GM21723 (cell line): ENCODE results near the gene RHOF.

Source experiments
- ATAC-seq: cut with Tn5 transposase; IDR thresholded peaks from one replicate; pipeline ENCODE4 v1.9.1; 2021; ENCODE audit warnings: mild to moderate bottlenecking, moderate library complexity; ENCODE audit not compliant: unreplicated experiment

Gene RHOF, protein sequence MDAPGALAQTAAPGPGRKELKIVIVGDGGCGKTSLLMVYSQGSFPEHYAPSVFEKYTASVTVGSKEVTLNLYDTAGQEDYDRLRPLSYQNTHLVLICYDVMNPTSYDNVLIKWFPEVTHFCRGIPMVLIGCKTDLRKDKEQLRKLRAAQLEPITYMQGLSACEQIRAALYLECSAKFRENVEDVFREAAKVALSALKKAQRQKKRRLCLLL

DNA sequence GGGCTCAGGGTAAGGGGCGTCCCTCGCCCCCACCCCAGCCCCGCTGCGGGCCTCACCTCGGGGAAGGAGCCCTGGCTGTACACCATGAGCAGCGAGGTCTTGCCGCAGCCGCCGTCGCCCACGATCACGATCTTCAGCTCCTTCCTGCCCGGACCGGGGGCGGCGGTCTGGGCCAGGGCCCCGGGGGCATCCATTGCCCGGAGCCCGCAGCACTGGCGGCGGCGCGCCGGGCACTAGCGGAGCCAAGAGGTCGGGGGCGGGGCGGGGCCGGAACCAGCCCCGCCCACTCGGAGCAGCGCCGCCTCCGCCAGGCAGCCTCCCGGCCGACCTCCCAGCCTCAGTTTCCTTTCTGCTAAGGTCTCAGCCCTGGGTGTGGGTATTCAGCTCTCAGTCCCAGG lies at the start of gene RHOF:
RHOF (minus strand) TSS at position 249 of the 398 bp plus-strand sequence; CDS start at position 194, 55 bp downstream.
- peak; percentile 23 for ATAC-seq

DNA sequence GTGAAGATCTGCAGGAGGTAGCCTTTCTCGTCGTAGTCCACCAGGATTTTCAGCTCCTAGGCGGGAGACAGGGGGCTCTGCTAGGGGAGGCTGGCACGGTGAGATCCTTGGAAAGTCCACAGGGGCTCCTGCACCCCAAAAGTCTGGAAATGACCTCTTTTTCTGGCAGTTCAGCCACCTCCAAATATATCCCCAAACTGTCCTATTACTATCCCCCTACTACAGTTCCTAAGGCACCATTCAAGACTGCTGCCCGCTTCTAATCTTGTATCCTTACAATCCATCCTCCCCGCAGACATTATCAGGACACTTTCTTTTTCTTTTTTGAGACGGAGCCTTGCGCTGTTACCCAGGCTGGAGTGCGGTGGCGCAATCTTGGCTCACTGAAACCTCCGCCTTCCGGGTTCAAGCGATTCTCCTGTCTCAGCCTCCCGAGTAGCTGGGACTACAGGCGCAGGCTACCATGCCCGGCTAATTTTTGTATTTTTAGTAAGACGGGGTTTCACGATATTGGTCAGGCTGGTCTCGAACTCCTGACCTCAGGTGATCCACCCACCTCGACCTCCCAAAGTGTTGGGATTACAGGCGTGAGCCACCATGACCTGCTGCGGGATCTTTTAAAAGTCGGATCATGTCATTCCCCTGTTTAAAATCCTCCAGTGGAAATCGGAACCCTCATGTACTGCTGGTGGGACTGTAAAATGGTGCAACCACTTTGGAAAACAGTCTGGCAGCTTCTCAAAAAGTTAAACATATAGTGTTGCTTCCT lies 46.7 kb upstream of the RHOF start:
- ATAC-seq, result no peak

DNA sequence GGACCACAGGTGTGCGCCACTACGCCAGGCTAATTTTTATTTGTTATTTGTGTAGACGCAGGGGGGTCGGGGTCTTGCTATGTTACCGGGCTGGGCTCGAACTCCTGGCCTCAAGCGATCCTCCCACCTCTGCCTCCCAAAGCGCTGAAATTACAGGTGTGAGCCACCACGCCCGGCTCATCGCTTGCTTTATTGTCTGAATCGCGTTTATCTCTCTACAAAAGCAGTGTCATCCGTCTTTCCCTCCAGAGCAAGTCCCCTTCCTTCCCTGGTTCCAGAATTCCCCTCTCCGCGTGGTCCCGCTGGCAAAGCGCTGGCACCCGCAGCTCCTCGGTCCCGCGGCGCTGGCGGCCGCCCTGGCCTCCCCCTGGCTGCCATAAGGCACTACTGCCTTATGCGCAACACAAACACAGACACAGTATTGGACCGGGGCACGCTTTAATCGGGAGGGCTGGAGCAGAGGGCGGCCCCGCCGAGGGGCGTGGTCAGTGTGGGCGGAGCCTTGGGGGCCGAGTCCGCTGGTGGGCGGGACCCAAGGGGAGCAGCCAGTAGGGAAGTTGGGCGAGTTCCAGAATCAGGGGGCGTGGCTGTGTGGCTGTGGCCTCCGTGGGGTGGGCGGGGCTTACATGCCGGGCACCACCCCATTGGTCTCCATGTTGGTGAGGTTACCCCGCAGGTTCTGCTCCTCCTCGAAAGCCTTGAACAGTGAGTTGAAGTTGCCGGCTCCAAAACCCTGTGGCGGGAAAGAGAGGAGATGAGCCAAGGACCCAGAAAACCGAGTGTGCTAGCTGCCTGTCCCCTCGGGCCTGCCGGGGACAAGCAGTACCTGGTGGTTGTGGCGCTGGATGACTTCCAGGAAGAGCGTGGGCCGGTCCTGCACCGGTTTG lies 45.9 kb upstream of the RHOF start:
- peak; percentile 99 for ATAC-seq

DNA sequence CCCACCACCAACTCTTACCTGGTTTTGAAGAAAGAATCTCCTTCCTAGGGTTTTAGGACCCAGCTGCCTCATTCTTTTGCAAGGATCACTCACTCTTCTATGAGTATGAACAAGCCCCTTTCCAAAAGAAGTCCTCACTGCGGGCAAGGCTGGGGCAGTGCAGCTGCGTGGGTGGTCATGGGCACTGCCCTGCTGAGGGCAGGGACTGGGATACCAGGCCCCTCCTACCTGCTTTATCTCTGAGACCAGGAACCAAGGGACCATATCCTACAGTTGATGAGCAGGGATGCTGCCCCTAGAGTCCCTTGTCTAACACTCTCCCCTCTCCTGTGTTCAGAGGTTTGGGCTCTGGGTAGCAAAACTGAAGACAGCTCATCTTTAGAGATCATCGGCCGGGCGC lies 44.6 kb upstream of the RHOF start:
- no peak for ATAC-seq

DNA sequence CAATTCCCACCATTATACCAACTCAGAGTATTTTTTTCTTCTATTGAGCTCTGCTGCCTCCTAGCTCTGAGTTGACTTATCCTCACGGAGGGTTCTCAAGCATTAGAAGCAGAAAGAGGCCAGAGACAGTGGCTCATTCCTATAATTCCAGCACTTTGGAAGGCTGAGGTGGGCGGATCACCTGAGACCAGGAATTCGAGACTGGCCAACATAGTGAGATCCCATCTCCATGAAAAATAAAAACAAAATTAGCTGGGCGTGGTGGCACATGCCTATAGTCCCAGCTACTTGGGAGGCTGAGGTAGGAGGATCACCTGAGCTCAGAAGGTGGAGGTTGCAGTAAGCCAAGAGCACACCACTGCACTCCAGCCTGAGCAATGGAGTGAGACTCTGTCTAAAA lies 44.2 kb upstream of the RHOF start:
- no peak for ATAC-seq

DNA sequence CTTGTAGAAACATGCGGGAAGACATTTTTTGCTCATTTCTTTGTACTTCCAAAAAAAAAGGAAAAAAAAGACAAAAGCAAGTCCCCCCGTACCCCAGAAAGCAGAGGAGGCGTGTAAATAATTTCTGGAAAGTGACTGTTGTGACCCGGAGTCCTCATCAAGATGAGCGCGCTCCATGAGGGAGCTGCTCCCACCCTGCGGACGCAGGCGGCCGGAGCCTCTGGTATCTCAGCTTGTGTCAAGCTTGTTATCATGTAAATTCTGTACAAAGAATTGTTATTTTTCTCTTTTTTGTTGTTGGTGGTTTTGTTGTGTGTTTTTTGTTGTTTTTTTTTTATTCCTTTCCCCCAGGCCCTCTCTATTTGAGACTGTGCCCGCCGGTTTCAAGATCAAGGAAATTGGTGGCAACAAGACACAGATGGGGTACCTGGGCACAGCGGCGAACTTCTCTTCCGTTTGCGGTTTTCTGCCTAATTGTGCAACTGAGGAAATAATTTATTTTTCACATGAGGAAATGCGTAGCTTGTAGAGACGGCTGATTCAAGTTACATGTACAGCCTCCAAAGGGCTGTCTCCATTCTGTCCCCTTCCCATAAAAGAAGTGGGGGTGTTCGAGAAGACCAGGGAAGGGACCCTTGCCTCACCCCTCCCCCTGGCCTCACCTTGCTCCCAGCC lies 38.2 kb upstream of the RHOF start:
- ATAC-seq, result no peak

DNA sequence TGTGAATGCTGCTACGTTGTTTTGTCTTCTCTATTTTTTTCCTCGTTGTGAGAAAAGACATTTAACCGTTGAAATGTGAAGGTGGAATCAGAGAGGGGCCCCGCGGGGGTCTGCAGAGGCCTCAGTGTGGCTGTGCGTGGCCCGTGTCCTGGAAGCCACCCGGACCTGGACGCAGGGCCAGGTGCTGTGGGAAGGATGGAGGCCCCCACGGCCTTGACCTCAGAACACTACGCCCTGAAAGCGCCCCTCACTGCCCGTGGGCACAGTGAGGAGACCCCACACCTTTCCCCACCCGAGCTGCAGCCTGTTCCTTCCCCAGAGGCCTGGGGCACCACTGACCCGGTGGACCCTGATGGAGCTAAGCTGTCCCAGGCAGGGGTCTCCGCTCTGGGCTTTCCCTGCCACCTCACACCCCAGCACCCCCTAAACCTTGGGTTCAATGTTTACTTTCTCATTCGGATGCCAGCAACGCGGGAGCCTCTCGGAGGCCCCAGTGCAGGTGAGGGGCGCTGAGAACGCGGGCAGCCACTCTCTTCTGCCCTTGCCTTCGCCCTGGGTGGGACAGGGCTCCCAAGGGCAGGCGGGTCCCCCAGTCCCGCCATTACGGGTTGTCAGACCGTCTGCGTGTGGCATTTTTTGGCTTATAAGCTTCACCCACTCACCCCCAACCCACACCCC lies 37.2 kb upstream of the RHOF start:
- no peak for ATAC-seq

DNA sequence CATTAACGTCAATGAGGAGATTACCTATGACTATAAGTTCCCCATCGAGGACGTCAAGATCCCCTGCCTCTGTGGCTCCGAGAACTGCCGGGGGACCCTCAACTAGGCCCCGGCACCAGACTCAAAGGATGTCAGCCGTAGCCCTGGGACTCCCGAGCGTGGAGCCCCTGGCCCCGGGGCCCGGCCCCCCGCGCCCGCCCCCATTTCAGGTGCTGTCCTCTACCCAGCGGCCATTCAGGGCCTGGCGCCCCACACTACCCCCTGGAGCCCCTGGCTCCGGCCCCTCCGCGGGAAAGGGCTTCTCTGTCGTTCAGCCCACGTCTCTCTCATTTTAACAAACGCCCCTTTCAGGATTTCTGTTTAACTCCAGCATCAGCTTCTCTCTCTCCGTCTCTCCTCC lies 36.6 kb upstream of the RHOF start:
- no peak for ATAC-seq

DNA sequence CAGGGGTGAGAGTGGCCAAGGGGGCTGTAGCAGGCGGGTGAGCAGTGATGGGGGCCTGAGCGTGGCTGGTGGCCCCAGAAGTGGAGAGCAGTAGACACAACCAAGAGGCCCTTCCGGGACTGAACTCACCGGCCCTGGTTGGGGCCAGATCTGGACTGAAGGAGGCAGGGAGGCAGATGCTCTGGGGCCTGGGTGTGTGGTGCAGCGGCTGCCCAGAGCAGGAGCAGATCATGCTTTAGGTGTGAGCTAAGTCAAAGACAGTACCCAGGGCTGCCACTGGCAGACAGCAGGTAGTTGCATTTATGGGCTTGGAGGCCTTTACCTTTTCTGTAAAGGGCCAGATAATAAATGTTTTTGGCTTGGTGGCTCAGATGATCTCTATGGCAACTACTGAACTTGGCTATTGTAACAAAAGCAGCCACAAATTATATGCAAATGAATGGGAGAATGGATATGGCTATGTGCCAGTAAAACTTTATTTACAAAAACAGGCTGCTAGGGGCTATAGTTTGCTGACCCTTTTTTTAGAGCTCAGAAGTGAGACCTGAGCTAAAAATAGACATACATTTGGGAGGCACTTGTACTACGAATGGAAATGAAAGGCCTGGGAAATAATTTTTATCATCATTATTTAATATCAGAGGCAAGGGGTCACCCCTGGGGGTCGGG lies 35.9 kb upstream of the RHOF start:
- no peak for ATAC-seq

DNA sequence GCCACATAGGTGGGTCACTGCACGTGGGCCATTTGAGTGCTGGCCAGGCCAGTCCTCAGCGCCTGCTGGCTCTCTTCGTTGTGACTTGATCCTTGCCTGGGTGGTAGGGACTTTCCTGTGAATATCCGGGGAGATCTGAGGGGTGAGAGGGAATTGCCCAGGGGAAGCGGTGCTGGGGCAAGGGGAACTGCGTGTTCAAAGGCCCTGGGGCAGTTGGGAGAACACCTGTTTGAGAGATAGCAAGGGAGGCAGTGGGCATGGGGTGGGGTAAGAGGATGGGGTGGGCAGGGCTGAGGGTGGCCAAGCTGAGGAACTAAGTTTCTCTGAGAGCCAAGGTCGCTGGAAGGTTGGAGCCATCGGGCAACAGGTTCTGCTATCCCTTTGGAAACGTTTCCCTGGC lies 35.3 kb upstream of the RHOF start:
- ATAC-seq, result no peak

DNA sequence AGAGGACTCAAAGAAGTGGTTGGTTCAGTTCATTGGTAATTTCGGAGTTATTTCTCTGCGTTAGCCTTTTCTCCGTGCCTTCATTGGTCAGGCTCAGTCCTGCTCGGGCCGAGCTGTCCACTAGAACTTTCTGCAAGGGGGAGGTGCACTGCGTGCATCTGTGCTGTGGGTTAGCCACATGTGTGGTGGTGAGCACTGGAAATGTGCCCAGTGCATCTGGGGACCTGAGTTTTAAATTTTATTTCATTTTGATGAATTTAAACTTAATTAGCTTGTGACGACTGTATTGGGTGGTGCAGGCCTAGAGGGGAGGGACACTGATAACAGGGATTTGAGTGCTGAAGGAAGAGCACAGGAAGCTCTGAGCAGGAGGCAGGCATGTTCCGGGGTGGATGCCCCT lies 34.8 kb upstream of the RHOF start:
- ATAC-seq, result no peak

DNA sequence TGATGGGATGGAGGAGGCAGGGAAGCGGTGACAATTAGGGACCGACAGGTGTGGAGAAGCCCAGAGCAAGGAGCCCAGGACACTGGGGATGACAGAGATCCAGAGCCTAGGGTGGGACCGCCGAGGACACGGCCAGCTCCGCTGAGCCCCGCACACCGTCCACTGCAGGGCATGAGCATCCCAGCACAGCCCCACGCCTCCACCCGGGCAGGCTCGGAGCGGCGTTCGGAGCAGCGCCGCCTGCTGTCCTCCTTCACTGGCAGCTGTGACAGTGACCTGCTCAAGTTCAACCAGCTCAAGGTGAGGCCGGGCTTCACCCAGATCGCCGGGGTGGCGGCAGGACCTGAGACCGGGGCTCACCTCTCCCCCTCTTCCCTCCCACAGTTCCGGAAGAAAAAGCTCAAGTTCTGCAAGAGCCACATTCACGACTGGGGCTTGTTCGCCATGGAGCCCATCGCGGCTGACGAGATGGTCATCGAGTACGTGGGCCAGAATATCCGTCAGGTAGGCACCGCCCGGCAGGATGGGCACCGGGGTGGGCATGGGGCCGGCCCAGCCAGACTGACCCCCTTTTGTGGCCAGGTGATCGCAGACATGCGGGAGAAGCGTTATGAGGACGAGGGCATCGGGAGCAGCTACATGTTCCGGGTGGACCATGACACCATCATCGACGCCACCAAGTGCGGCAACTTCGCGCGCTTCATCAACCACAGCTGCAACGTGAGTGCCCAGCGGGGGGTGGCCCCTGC lies 34.0 kb upstream of the RHOF start:
- ATAC-seq, result no peak

DNA sequence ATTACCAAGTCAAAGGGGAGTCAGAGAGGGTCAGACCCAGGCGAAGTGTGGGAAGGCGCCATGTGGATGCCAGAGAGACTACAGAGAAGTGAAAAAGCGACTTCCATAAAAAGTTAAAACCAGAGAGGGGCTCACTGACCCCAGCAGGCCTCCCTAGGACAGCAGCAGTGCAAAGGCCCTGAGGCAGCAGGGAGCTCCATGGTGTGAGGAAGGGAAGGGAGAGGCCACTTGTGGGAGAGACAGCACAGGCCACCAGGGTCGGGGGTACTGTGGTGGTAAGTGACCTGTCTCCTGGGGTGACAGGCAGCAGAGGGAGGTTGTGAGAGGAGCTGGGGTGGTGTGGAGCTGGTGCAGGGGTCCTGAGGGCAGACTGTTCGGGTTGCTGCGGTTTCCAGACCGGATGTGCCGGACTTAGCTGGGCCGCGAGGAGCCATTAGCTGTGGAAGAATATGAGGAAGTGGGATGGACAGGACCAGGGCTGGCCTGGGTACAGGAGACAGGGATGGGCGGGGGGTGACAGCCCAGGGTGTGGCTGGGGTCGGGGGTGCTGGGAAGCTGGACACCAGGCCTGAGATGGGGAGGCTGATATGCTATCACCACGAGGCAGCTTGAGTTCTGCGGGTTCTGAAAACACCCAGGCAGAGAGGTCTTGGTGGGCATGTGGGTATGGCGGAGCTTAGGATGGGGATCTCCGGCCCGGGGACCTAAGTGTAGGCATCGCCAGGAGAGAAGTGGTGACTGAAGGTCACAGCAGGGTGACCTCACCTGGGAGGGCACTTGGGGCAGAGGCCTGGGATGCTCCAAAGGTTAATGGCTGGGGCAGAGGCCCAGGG lies 33.0 kb upstream of the RHOF start:
- no peak for ATAC-seq

DNA sequence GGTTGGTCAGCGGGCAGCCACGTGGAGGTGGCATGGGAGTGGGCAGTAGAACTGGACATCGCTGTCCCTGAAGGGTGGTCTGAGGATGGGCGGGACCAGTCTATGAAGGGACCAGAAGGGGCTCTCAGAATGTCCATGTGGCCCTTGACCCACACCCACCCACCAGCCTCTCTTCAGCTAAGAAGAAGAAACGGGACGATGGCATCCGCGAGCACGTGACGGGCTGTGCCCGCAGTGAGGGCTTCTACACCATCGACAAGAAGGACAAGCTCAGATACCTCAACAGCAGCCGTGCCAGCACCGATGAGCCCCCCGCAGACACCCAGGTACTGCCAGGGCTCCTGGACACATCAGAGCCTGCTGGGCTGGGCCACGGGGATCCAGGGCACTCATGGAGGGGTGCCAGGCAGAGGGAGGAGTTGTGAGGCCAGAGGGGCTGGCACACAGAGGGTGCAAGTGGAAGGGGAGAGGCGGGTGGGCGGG lies 31.6 kb upstream of the RHOF start:
- no peak for ATAC-seq

DNA sequence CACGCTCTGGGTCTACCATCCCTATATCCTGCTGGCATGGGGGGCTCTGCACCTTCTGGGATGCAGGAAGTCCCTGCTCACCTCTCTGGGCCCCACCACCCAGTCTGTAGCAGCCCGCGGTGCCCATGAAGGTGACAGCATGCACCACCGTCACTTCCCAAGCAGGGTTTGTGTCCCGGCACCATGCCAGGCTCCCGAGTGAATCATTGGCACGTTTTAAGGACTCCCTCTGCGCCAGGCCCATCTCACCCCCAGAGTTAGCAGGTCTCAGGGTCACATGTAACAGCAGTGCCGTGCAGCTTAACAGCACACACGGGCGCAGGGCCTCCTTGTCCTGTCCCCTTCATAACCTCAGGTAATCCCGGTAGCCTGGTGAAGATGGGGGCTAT lies 30.2 kb upstream of the RHOF start:
- ATAC-seq, result no peak

DNA sequence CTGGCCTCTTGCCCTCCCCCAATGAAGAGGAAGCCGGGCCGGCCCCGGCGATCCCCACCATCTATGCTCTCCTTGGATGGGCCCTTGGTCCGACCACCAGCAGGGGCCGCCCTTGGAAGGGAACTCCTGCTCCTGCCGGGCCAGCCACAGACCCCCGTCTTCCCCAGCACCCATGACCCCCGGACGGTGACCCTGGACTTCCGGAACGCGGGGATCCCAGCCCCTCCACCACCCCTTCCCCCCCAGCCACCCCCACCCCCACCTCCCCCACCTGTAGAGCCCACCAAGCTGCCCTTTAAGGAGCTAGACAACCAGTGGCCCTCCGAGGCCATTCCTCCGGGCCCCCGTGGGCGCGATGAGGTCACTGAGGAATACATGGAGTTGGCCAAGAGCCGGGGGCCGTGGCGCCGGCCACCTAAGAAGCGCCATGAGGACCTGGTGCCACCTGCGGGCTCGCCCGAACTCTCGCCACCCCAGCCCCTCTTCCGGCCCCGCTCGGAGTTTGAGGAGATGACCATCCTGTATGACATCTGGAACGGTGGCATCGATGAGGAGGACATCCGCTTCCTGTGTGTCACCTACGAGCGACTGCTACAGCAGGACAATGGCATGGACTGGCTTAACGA lies 29.7 kb upstream of the RHOF start:
- ATAC-seq, result no peak

DNA sequence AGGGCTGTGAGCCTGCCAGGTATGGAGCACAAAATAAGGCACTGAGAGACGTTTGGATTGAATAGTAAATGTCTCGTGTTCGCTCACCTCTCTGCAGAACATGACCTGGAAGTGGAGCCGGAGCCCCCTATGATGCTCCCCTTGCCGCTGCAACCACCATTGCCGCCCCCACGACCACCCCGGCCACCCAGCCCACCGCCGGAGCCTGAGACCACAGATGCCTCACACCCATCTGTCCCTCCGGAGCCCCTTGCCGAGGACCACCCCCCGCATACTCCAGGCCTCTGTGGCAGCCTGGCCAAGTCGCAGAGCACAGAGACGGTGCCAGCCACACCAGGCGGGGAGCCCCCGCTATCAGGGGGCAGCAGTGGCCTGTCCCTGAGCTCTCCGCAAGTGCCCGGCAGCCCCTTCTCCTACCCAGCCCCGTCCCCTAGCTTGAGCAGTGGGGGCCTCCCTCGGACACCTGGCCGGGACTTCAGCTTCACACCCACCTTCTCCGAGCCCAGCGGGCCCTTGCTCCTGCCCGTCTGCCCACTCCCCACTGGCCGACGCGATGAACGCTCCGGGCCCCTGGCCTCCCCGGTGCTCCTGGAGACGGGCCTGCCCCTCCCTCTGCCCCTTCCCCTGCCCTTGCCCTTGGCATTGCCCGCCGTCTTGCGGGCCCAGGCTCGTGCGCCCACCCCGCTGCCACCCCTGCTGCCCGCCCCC lies 29.1 kb upstream of the RHOF start:
- no peak for ATAC-seq
